ENCODE measurements around the gene CA5A.
"Not testable (repeated sequence)": the region's sequence is repeated elsewhere in the genome, so short reads cannot be mapped to it uniquely, and the experiment has no call there.

The CA5A gene

GRCh38 chr16:87936375-87937230 is at the start of gene CA5A:
Gene CA5A, minus strand, starts transcription at chr16:87936529. Its CDS starts 79 bp downstream, at chr16:87936450.
- FAIRE-seq, result no peak

- FAIRE-seq, result not testable (repeated sequence)
These were observed 49.2 kb upstream of the CA5A start for GRCh38 chr16:87985493-87985892.

GRCh38 chr16:87984632-87985267 is 48.4 kb upstream of the CA5A start:
- FAIRE-seq, result no peak

- not testable (repeated sequence) for FAIRE-seq
These were observed 47.9 kb upstream of the CA5A start for GRCh38 chr16:87984180-87984579.

GRCh38 chr16:87983737-87984097 is 47.4 kb upstream of the CA5A start:
- not testable (repeated sequence) for FAIRE-seq

- FAIRE-seq, result not testable (repeated sequence)
These were observed 46.9 kb upstream of the CA5A start for GRCh38 chr16:87983072-87983736.

GRCh38 chr16:87982581-87983041 is 46.3 kb upstream of the CA5A start:
- no peak for FAIRE-seq

GRCh38 chr16:87981376-87981775 is 45.0 kb upstream of the CA5A start:
- not testable (repeated sequence) for FAIRE-seq

- not testable (repeated sequence) for FAIRE-seq
These were observed 43.7 kb upstream of the CA5A start for GRCh38 chr16:87979911-87980630.

GRCh38 chr16:87979352-87979751 is 43.0 kb upstream of the CA5A start:
- no peak for FAIRE-seq

- no peak for FAIRE-seq
These were observed 41.8 kb upstream of the CA5A start for GRCh38 chr16:87978127-87978526.

- no peak for FAIRE-seq
These were observed 40.3 kb upstream of the CA5A start for GRCh38 chr16:87976665-87977064.

GRCh38 chr16:87974178-87974577 is 37.8 kb upstream of the CA5A start:
- FAIRE-seq, result no peak

GRCh38 chr16:87973717-87974116 is 37.4 kb upstream of the CA5A start:
- FAIRE-seq, result no peak

GRCh38 chr16:87971933-87972332 is 35.6 kb upstream of the CA5A start:
- FAIRE-seq, result no peak

GRCh38 chr16:87970186-87970585 is 33.9 kb upstream of the CA5A start:
- no peak for FAIRE-seq

- no peak for FAIRE-seq
These were observed 32.2 kb upstream of the CA5A start for GRCh38 chr16:87968541-87968940.

GRCh38 chr16:87966685-87967185 is 30.4 kb upstream of the CA5A start:
- no peak for FAIRE-seq

GRCh38 chr16:87966064-87966645 is 29.8 kb upstream of the CA5A start:
- FAIRE-seq, result no peak

- FAIRE-seq, result no peak
These were observed 29.1 kb upstream of the CA5A start for GRCh38 chr16:87965417-87965816.

- FAIRE-seq, result no peak
These were observed 27.8 kb upstream of the CA5A start for GRCh38 chr16:87964049-87964659.

GRCh38 chr16:87963400-87963799 is 27.1 kb upstream of the CA5A start:
- no peak for FAIRE-seq

All from endometrium (tissue), 2 donors.